B cell (primary cell): ENCODE measurements around the gene NT5C3A. TPM values are rescaled to one million over a fixed set of nuclear protein-coding genes. Genes with fewer than 3 reads are reported as not detected.
A peak's percentile ranks its signal among the peaks of the same experiment; 100 is the strongest.

Experiments
- ATAC-seq: fragments of 200-7000 bp; cut with Tn5 transposase; one replicate; pipeline ENCODE4 v1.10.0; 2021; ENCODE audit warnings: low read depth, mild to moderate bottlenecking, moderate number of reproducible peaks, moderate library complexity
- CTCF ChIA-PET: fragments of 350-600 bp; sonication (Branson Sonifier 250); formaldehyde crosslinking; loops from one replicate; lab custom pipeline; 2021; ENCODE audit warnings: antibody characterized with exemption, inconsistent platforms; lab: Charles Lee
- POLR2A ChIA-PET: fragments of 350-600 bp; sonication (Branson Sonifier 250); formaldehyde crosslinking; loops from one replicate; lab custom pipeline; 2021; ENCODE audit warnings: antibody characterized with exemption; lab: Charles Lee
- DNase-seq: peaks from one replicate; pipeline ENCODE4 v3.0.0; 2013
- H2AFZ ChIP-seq: 2 replicates; pipeline ENCODE4 v1.6.1; 2012; ENCODE audit warnings: mild to moderate bottlenecking, low read depth, low read length; ENCODE audit not compliant: insufficient read depth, poor library complexity, severe bottlenecking
- H3K27ac ChIP-seq, 2 donors: 1 replicate in 1 of 2; 2 replicates in 1 of 2; pipeline ENCODE4 v1.5.1; 2012 to 2013; ENCODE audit warnings: low read length in 2 of 2, mild to moderate bottlenecking in 2 of 2, moderate library complexity in 1 of 2
- H3K27me3 ChIP-seq, 4 experiments: fragments of 200-600 bp in 1 of 4; sonication (generic) in 1 of 4; replicated peaks in 1 of 4; 1 replicate in 2 of 4; 2 replicates in 2 of 4; pipeline versions ENCODE4 v1.6.1 to v1.7.0; 2013 to 2016; ENCODE audit warnings: low read length in 3 of 4, mild to moderate bottlenecking in 2 of 4, mixed read lengths in 1 of 4, moderate library complexity in 1 of 4; ENCODE audit not compliant: insufficient read depth in 4 of 4, control insufficient read depth in 3 of 4; ENCODE audit errors: control extremely low read depth in 1 of 4
- H3K36me3 ChIP-seq, 2 experiments: replicated peaks in 1 of 2; 1 replicate in 1 of 2; 2 replicates in 1 of 2; pipeline versions ENCODE4 v1.6.1 to v1.7.1; 2013; ENCODE audit warnings: low read length in 1 of 2; ENCODE audit not compliant: insufficient read depth in 2 of 2, control insufficient read depth in 1 of 2; ENCODE audit errors: control extremely low read depth in 1 of 2, extremely low read depth in 1 of 2
- H3K4me1 ChIP-seq, 2 donors: fragments of 200-600 bp in 1 of 2; sonication (generic) in 1 of 2; 1 replicate in 1 of 2; 2 replicates in 1 of 2; pipeline versions ENCODE4 v1.5.1 to v1.6.1; 2013 to 2017; ENCODE audit warnings: low read length in 2 of 2; ENCODE audit not compliant: control insufficient read depth in 2 of 2, insufficient read depth in 2 of 2
- H3K4me2 ChIP-seq: replicated peaks from 2 replicates; pipeline ENCODE3; 2012; ENCODE audit warnings: mild to moderate bottlenecking, low read depth, low read length; ENCODE audit not compliant: poor library complexity, severe bottlenecking
- H3K4me3 ChIP-seq, 5 experiments: fragments of 200-600 bp in 1 of 5; sonication (generic) in 1 of 5; 1 replicate in 3 of 5; 2 replicates in 2 of 5; pipeline versions ENCODE4 v1.5.1 to v1.7.0; 2011 to 2016; ENCODE audit warnings: low read length in 4 of 5, mild to moderate bottlenecking in 4 of 5, low read depth in 2 of 5, control low read depth in 1 of 5, moderate library complexity in 1 of 5; ENCODE audit not compliant: insufficient read depth in 1 of 5; ENCODE audit errors: control extremely low read depth in 1 of 5, extremely low read depth in 1 of 5
- H3K79me2 ChIP-seq: fragments of 200-600 bp; sonication (generic); one replicate; pipeline ENCODE4 v1.6.0; 2016; ENCODE audit warnings: low read length; ENCODE audit not compliant: control insufficient read depth, insufficient read depth
- H3K9ac ChIP-seq: fragments of 200-600 bp; sonication (generic); 2 replicates; pipeline ENCODE4 v1.6.1; 2017; ENCODE audit warnings: mild to moderate bottlenecking, low read length, moderate library complexity
- H3K9me3 ChIP-seq, 3 donors: one replicate each; pipeline versions ENCODE4 v1.6.1 to v1.7.1; 2013; ENCODE audit warnings: low read length in 2 of 3; ENCODE audit not compliant: control insufficient read depth in 2 of 3, insufficient read depth in 1 of 3; ENCODE audit errors: control extremely low read depth in 1 of 3
- H4K20me1 ChIP-seq: 2 replicates; pipeline ENCODE4 v1.6.0; 2012; ENCODE audit warnings: mild to moderate bottlenecking, low read length; ENCODE audit not compliant: insufficient read depth, control insufficient read depth, poor library complexity, severe bottlenecking
- H3K27ac Mint-ChIP-seq: one replicate; pipeline ENCODE4 v1.8.0; 2021; ENCODE audit warnings: mixed read lengths
- H3K27me3 Mint-ChIP-seq: one replicate; pipeline ENCODE4 v1.8.0; 2021; ENCODE audit warnings: mixed read lengths
- H3K4me1 Mint-ChIP-seq: one replicate; pipeline ENCODE4 v1.8.0; 2021; ENCODE audit warnings: mixed read lengths
- H3K4me3 Mint-ChIP-seq: one replicate; pipeline ENCODE4 v1.8.0; 2021; ENCODE audit warnings: mixed read lengths
- H3K9me3 Mint-ChIP-seq: one replicate; pipeline ENCODE4 v1.8.0; 2022; ENCODE audit warnings: mixed read lengths; ENCODE audit not compliant: insufficient read depth
- CTCF ChIP-seq: fragments of 200-600 bp; IDR thresholded peaks from one replicate; pipeline ENCODE4 v1.8.0; 2022; ENCODE audit warnings: antibody characterized with exemption, mild to moderate bottlenecking
- EZH2 ChIP-seq: IDR thresholded peaks from 2 replicates; pipeline ENCODE4 v1.6.1; 2012; ENCODE audit warnings: borderline replicate concordance, low read depth, mild to moderate bottlenecking, moderate library complexity, low read length; ENCODE audit not compliant: insufficient read depth, poor library complexity, severe bottlenecking
- WGBS: methylation state at CpG from one replicate; pipeline ENCODE4 v1.1.5; 2013; ENCODE audit warnings: missing lambda C conversion rate; ENCODE audit not compliant: insufficient coverage; 5-methylcytosine and 5-hydroxymethylcytosine counted together
- intact Hi-C: fragments of 100-400 bp; cut with micrococcal nuclease; formaldehyde crosslinking; loops from one replicate; pipeline ENCODE4 v1.10.0; 2022
- polyA plus RNA-seq: library from polyadenylated mRNA; depleted of rRNA; stranded (reverse); fragments of >200 nt; gene quantifications from 2 replicates; pipeline ENCODE4 v1.2.3, GENCODE V29; 2012
- total RNA-seq, 2 donors: library from RNA; stranded (reverse); fragments of 120-200 nt in 1 of 2; gene quantifications; 1 replicate in 1 of 2; 2 replicates in 1 of 2; pipeline versions ENCODE4 v1.2.3 to v1.2.4, GENCODE V29; 2013 to 2022

Gene NT5C3A
- total and polyA plus RNA-seq, 2 donors (not counting 1 experiment from before 2014, with no cell fraction given), result 37.3 to 41.0 TPM

GRCh38 chr7:33055158-33055557 is 7.4 kb downstream of the NT5C3A start:
- H3K9me3 ChIP-seq, result no peaks in the 10 kb centered on the region
- Mint-ChIP-seq H3K4me1 (peaks cover 66% of the 10 kb centered on the region), H3K27ac (no peak overlapping the region), H3K9me3 (no peaks in the 10 kb centered on the region), H3K4me3 (no peak overlapping the region), H3K27me3 (no peaks in the 10 kb centered on the region)
- H4K20me1 ChIP-seq, result peaks cover 58% of the 10 kb centered on the region
- ATAC-seq (no peak), DNase-seq (no peak)
- peaks cover 0 to 13% of the 10 kb centered on the region in 2 experiments for H3K36me3 ChIP-seq
- intact Hi-C loops, result loop anchor here (2.0 to 10.0 kb wide), 2 partner anchors 14 to 360 kb away; no protein-coding TSS in a partner anchor
- ChIA-PET POLR2A (no interaction called here), CTCF (interaction anchor here (0.9 to 4.4 kb wide), 4 partner anchors 8 to 254 kb away, joined by 3 to 19 read pairs (median 12); partner anchors contain the start of genes NT5C3A and RP9)
- no peak overlapping the region for H2AFZ ChIP-seq
- no peak for TF ChIP-seq EZH2
- no peak for TF ChIP-seq CTCF
- WGBS, result 100% methylated on average over 1 of the region's 5 CpGs
- no peaks in the 10 kb centered on the region for H3K27me3 ChIP-seq
- peak overlapping the region in 1 of 2 donors; percentile 59 for H3K27ac ChIP-seq
- no peak overlapping the region for H3K9ac ChIP-seq
- peaks cover 33 to 40% of the 10 kb centered on the region in 2 donors for H3K4me1 ChIP-seq
- no peak overlapping the region for H3K4me3 ChIP-seq
- no peak overlapping the region for H3K4me2 ChIP-seq
- H3K79me2 ChIP-seq, result peaks cover 94% of the 10 kb centered on the region

DNA sequence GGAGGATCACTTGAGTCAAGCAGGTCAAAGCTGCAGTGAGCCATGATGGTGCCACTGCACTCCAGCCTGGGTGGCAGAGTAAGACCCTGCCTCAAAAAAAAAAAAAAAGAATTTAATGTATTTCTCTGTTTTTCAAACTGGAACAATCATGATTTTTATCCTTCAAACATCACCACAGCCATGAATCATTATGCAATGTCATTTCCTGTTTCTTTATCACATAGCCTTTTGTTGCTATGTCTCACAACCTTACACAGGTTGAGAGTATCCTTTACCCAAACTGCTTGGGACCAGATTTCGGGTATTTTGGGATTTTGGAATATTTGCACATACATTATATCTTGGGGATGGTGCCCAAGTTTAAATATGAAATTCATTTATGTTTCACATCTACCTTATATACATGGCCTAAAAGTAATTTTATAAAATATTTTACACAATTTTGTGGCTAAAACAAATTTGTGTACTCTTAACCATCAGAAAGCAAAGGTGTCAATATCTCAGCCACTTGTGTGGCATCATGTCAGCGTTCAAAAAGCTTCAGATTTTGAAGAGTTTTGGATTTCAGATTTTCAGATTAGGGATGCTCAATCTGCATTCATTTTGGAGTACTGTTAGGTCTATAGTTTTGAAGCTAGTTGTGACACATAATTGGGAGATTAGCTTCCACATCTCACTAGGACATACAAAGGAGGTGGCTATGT is 8.2 kb downstream of the NT5C3A start:
- CTCF ChIA-PET, result interaction anchor here (0.7 to 4.4 kb wide), 7 partner anchors 9 to 253 kb away, joined by 3 to 19 read pairs (median 10); partner anchors contain the start of genes NT5C3A and RP9
- TF ChIP-seq EZH2 (no peak), CTCF (no peak)
- intact Hi-C loops, result loop anchor here (2.0 to 10.0 kb wide), 3 partner anchors 14 to 360 kb away; no protein-coding TSS in a partner anchor
- ATAC-seq, result no peak
- peaks cover 55% of the 10 kb centered on the region for H4K20me1 ChIP-seq
- H3K4me3 Mint-ChIP-seq, result no peak overlapping the region
- H3K4me2 ChIP-seq, result no peak overlapping the region
- H3K27ac ChIP-seq, result peak overlapping the region in 1 of 2 donors; percentile 83
- H3K9me3 Mint-ChIP-seq, result no peaks in the 10 kb centered on the region
- H3K4me3 ChIP-seq, result no peak overlapping the region
- POLR2A ChIA-PET, result interaction anchor here (0.8 kb wide), 1 partner anchor 15 kb away, joined by 8 read pairs; no protein-coding TSS in a partner anchor
- WGBS, result no CpG with 5 or more reads among the region's 2 CpGs
- peaks cover 94% of the 10 kb centered on the region for H3K79me2 ChIP-seq
- no peaks in the 10 kb centered on the region for H3K27me3 Mint-ChIP-seq
- no peak overlapping the region for H2AFZ ChIP-seq
- peaks cover 32 to 43% of the 10 kb centered on the region in 2 donors for H3K4me1 ChIP-seq
- H3K27me3 ChIP-seq, result no peaks in the 10 kb centered on the region
- DNase-seq, result no peak
- H3K4me1 Mint-ChIP-seq, result peaks cover 64% of the 10 kb centered on the region
- H3K9me3 ChIP-seq, result no peaks in the 10 kb centered on the region
- H3K9ac ChIP-seq, result no peak overlapping the region
- H3K36me3 ChIP-seq, result peaks cover 0 to 7% of the 10 kb centered on the region in 2 experiments
- peak overlapping the region; percentile 29 for H3K27ac Mint-ChIP-seq
